ES-I3 (cell line): ENCODE measurements around the gene CRB2.

Experiments used
- H3K36me3 ChIP-seq: 2 replicates; pipeline ENCODE4 v1.6.1; 2013; ENCODE audit warnings: mild to moderate bottlenecking, low read length, control low read depth, moderate library complexity; ENCODE audit not compliant: insufficient read depth
- H3K4me1 ChIP-seq: 2 replicates; pipeline ENCODE4 v1.6.1; 2013; ENCODE audit warnings: mild to moderate bottlenecking, control low read depth, low read length; ENCODE audit not compliant: insufficient read depth
- H3K9ac ChIP-seq: 2 replicates; pipeline ENCODE4 v1.6.1; 2013; ENCODE audit warnings: low read depth, mild to moderate bottlenecking, low read length, moderate library complexity
- H3K9me3 ChIP-seq: 2 replicates; pipeline ENCODE4 v1.6.1; 2013; ENCODE audit warnings: mild to moderate bottlenecking, low read length, moderate library complexity; ENCODE audit not compliant: control insufficient read depth, insufficient read depth

The CRB2 gene

DNA sequence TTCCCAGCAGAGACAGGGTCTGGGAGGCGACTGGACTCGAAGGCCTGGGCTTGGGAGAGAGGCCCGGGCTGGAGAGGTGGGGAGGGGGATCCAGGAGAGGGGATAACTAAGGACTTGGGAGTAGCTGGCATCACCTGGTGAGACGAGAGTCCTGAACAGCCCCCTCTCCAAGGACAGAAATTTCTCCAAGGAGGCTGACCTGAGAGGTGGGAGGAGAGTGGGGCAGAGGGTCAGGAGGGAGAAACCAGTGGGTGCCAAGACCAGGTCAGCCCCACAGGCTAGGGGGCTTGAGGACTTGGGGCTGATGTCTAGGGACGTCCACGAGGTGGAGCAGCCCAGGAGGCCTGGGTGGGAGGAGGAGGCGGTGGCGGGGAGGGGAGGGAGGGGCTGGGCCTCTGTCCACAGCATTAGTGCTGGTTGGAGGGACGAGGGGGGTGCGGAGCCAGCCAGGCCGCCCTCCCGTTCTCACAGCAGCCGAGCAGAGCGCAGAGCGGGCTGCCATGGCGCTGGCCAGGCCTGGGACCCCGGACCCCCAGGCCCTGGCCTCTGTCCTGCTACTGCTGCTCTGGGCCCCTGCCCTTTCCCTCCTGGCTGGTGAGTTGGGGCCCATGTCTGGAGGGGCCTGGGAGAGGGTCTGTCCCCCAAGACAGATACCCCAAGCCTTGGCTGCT is at the start of gene CRB2:
CRB2 (plus strand) TSS at position 437 of the 671 bp plus-strand sequence; CDS start at position 501, 64 bp downstream.
- peaks cover 44% of the 10 kb centered on the region for H3K4me1 ChIP-seq
- no peaks in the 10 kb centered on the region; the same call in 1 of the 2 replicates for H3K36me3 ChIP-seq
- H3K9ac ChIP-seq, result peak within 1 kb of the TSS; percentile 54; the same call in 1 of the 2 replicates
- no peaks in the 10 kb centered on the region for H3K9me3 ChIP-seq

- no peaks in the 10 kb centered on the region; the same call in 1 of the 2 replicates for H3K4me1 ChIP-seq
- no peak overlapping the region for H3K9ac ChIP-seq
- no peaks in the 10 kb centered on the region for H3K36me3 ChIP-seq
- H3K9me3 ChIP-seq, result no peaks in the 10 kb centered on the region
These were observed 46.4 kb upstream of the CRB2 start for GRCh38 chr9:123309611-123310010.

GRCh38 chr9:123310551-123311249 is 45.3 kb upstream of the CRB2 start:
- H3K9me3 ChIP-seq, result no peaks in the 10 kb centered on the region
- no peaks in the 10 kb centered on the region for H3K4me1 ChIP-seq
- no peaks in the 10 kb centered on the region for H3K36me3 ChIP-seq
- no peak overlapping the region for H3K9ac ChIP-seq

DNA sequence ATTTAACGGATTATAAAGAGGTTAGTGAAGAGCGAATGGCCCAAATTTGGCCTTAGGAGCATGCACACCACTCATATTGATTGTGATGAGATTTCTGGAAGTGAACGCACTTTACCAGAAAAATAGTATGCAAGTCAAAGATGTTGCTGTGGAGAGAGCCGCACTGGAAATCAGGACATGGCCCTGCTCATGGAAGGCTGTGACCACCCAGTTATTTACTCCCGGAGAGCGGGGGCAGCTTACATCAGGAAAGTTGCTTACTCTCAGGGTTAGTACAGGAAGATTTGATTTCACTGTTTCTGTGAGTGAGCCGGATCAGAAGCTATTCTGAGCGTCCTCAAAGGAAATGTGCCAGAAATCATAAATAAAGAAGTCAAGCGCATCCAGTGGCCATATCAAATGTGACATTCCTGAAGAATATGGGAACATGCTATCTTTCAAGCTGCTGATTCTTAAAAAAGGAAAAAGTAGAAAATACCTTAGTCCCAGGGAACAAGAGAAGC is 44.7 kb upstream of the CRB2 start:
- Histone ChIP-seq H3K9ac (no peak overlapping the region), H3K36me3 (no peaks in the 10 kb centered on the region), H3K9me3 (no peaks in the 10 kb centered on the region), H3K4me1 (no peaks in the 10 kb centered on the region)

DNA sequence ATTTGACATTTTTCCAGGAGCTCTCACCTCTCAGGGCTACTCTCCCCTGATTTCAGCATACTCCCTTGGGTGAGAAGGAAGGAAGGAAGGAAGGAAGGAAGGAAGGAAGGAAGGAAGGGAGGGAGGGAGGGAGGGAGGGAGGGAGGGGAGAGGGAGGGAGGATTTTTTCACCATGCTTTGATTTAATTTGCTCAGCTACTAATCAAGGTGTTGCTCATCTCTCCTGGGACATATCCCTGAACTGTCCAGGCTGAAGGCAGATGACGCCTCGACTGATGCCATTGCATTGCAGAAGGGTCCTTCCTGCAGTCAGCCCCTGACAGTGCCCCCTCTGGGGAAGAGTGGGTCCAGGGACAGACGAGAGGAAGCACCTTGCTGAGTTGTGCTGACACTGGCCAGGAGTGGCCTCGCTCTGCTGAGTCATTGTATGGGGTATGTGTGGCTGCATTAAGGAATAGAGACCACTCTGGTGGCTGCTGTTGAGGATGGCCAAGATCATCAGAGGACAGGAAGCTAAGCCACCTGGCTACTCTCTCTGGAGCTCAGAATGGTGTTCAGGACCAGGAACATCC is 43.6 kb upstream of the CRB2 start:
- no peaks in the 10 kb centered on the region for H3K4me1 ChIP-seq
- H3K9me3 ChIP-seq, result no peaks in the 10 kb centered on the region
- H3K9ac ChIP-seq, result no peak overlapping the region
- no peaks in the 10 kb centered on the region for H3K36me3 ChIP-seq

DNA sequence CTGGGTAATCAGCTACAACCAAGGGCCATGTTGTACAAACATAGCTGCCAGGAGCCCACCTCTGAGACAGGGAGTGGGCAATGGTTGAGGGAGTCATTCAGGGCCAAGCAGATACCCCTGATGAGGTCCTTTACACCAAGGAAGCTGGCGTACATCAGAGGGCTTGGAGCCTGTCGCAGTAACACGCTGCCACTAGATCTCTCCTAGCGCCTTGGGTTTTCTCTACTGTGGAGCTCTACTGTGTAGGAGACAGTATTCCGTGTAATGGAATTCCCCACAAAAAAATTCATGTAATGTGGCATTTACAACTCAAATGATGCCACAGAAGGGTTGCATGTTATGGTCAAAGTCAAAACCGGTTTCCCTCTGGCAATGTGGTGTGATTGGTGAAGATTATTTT is 41.4 kb upstream of the CRB2 start:
- H3K9me3 ChIP-seq, result no peaks in the 10 kb centered on the region
- no peak overlapping the region for H3K9ac ChIP-seq
- H3K4me1 ChIP-seq, result no peaks in the 10 kb centered on the region
- H3K36me3 ChIP-seq, result no peaks in the 10 kb centered on the region

DNA sequence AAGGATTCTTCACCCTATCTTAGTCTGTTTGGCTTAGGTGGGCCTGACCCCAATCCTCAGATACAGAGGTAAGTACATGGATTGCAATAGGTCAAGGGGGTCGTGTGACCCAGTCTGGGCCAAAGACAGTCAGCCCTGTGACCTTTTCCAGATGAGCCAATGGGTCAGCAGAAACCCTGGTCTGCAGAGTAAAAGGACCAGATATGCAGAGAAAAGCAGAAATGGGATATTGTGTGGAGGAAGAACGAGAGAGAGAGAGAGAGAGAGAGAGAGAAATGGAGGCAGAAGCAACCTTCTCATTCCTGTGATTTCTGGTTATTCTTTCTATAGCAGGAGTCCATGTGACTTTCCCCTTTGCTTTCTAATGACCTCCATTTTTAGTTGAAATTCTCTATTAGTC is 40.4 kb upstream of the CRB2 start:
- Histone ChIP-seq H3K9ac (no peak overlapping the region), H3K36me3 (no peaks in the 10 kb centered on the region), H3K4me1 (no peaks in the 10 kb centered on the region), H3K9me3 (no peaks in the 10 kb centered on the region)

DNA sequence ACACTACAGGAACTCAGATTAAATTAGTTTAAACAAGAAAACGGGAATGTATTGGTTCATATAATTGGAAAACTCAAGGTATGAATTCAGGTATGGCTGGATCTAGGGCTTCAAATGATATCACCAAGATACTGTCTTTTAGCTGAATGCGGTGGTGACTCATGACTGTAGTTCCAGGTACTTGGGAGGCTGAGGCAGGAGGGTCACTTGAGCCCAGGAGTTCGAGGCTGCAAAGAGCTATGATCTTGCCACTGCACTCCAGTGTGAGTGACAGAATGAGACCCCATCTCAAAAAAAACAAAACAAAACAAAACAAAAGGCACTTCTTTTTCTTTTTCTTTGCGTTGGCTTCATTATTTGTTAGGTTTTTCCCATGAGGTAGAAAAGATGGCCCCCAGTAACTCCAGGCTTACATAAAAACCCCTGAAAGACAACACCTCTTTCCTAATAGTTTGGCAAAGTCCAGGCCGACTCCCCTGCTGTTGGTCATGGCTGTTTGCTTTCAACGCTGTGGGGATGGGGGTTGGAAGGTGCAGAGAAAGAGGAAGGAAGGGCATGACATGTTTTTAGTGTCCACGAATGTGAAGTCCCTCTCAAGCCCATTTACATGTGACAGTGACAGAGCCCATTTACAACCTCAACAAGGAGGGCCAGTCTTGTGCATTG is 39.8 kb upstream of the CRB2 start:
- Histone ChIP-seq H3K4me1 (no peaks in the 10 kb centered on the region), H3K9me3 (no peaks in the 10 kb centered on the region), H3K9ac (no peak overlapping the region)

DNA sequence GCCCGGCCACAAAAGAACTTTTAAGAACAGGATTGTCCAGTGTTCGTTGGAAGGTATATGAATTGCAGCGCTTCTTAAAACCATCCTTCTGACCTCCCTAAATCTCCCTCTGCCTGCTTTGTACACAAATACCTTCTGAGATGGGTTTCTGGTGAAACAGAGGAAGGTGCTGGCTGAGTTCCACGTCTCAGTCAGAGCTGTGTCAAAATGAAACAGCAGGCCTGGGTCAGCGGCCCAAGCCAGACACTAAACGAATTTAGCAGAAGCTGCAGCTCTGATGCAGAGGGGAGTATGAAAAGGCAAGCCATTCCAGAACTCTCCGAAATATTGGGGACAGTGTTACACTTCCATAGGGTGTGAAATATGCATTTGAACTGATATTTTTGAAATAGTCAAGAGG is 37.8 kb upstream of the CRB2 start:
- no peak overlapping the region for H3K9ac ChIP-seq
- no peaks in the 10 kb centered on the region for H3K36me3 ChIP-seq
- H3K4me1 ChIP-seq, result peaks cover 2% of the 10 kb centered on the region; the same call in 1 of the 2 replicates
- H3K9me3 ChIP-seq, result 0 out of 2 replicates have a peak, but pooled peaks cover 3% of the 10 kb centered on the region

More for the DNA sequence above, 39.8 kb upstream of the CRB2 start:
- H3K36me3 ChIP-seq, result no peaks in the 10 kb centered on the region

DNA sequence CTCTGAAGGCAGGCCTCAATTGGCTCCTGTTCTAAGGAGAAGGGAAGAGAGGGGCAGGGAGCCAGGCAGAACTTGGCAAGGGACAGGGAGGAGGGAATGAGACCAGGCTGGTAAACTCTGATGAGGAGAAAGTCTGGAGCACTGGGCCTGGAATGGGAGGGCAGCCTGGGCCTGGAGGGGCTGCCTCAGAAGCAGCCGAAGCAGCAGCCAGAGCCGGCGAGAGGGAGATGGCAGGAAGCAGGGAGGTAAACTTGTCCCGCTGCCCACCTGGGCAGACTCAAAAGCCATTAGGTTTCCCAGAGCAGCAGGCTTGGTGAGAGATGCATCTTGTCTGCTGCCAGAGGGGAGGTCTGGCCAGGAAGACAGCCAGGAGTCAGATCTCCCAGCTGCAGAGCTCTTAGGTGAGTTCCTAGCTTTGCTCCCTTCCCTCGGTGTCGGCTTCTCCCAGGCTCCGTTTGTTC is 37.0 kb upstream of the CRB2 start:
- 0 out of 2 replicates have a peak, but pooled peaks cover 3% of the 10 kb centered on the region for H3K9me3 ChIP-seq
- H3K36me3 ChIP-seq, result no peaks in the 10 kb centered on the region
- H3K4me1 ChIP-seq, result peaks cover 2% of the 10 kb centered on the region; the same call in 1 of the 2 replicates
- H3K9ac ChIP-seq, result no peak overlapping the region

DNA sequence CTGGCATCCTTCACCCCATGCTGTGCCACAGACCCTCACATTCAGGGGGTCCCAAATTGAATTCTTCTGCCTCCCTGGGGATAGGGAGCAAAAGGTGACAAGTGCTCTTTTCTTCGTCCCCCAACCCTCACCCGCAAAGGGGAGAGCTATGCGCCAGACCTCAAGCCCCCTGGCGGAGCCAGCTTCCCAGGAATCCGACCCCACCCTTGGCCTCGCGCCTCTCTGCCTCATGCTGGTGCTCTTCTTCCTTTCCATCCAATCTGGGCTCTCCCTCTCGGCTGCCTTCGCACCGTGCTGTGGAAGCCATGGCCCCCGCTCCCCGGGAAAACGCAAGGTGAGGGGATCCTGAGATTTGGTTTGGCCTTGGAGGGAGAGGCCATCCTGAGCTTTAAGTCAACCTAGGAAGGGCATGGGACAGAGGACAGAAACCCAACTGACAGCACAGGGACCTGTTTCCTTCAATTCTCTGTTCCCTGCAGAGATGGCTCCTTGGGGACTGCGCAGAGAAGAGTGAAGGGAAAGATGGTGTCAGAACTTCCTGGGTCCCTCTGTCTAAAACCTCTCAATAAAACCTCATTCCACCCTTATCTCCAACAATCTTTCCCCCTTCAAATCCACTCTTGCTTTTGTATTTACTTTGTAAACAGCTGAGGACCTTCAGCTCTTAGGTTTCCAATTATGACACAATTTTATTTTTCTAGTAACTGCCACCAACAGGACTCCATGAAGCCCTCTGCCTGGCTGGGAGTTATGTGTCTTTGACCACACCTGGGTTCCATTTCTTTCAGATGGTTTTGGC is 36.3 kb upstream of the CRB2 start:
- Histone ChIP-seq H3K4me1 (peaks cover 2% of the 10 kb centered on the region; the same call in 1 of the 2 replicates), H3K36me3 (no peaks in the 10 kb centered on the region), H3K9ac (no peak overlapping the region), H3K9me3 (0 out of 2 replicates have a peak, but pooled peaks cover 3% of the 10 kb centered on the region)

DNA sequence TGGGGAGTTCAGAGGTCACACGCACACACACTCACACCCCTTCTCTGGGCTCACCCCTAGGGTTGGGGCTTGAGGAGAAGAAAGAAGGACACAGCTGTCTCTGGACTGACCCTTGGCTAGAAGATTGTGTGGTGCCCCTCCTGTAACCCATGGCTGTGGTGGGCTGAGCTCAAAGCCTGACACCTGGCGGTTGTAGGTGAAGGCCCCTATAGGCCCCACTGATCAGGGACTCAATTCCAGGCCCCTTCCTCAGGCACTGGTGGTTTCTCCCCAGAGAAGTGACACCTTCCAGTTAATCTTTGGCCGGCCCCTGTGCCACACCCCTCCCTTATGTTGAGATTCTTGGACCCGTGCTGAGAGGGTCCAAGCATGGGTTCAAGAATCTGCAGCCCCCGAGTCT is 35.2 kb upstream of the CRB2 start:
- Histone ChIP-seq H3K36me3 (no peaks in the 10 kb centered on the region), H3K4me1 (peaks cover 2% of the 10 kb centered on the region; the same call in 1 of the 2 replicates), H3K9me3 (0 out of 2 replicates have a peak, but pooled peaks cover 3% of the 10 kb centered on the region), H3K9ac (no peak overlapping the region)

- Histone ChIP-seq H3K9me3 (0 out of 2 replicates have a peak, but pooled peaks cover 3% of the 10 kb centered on the region), H3K4me1 (peaks cover 2% of the 10 kb centered on the region; the same call in 1 of the 2 replicates), H3K9ac (no peak overlapping the region), H3K36me3 (no peaks in the 10 kb centered on the region)
These were observed 34.3 kb upstream of the CRB2 start for GRCh38 chr9:123321616-123322272.
